AG09309 (cell line): Measurements from ENCODE around the gene HTT.

Experiments used
- DNase-seq: peaks from one replicate; pipeline ENCODE4 v3.0.0-alpha.2; 2010; ENCODE audit warnings: low read depth
- H3K4me3 ChIP-seq: 2 replicates; pipeline ENCODE4 v1.5.1; 2011; ENCODE audit warnings: mild to moderate bottlenecking, low read depth, low read length, moderate library complexity; ENCODE audit not compliant: control insufficient read depth
- CTCF ChIP-seq: IDR thresholded peaks from 2 replicates; pipeline ENCODE4 v1.5.1; 2011; ENCODE audit warnings: mild to moderate bottlenecking, low read depth, low read length, inconsistent platforms; ENCODE audit not compliant: insufficient read depth, control insufficient read depth; ENCODE audit errors: missing control alignments

HTT gene

DNA sequence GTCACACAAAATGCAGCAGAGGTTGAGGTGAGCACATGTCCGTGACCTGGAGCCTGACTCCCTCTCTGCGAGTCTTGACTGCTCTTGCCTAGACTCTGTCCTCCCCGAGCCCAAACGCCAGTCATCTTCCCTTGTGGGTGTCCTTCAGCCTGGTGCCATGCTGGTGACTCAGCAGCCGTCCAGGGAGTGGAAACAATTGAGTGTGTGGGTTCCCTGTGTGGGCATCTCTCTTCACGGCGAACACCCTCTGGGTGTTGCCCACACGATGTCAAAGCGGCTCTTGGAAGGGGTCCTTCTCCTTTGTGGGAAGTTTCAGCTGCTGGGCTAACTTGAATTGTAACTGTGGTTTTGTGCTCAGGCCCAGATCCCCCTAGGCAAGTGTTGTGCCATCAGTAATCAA is 157.0 kb downstream of the HTT start:
- H3K4me3 ChIP-seq = no peak overlapping the region
- DNase-seq = no peak
- TF ChIP-seq CTCF = no peak

DNA sequence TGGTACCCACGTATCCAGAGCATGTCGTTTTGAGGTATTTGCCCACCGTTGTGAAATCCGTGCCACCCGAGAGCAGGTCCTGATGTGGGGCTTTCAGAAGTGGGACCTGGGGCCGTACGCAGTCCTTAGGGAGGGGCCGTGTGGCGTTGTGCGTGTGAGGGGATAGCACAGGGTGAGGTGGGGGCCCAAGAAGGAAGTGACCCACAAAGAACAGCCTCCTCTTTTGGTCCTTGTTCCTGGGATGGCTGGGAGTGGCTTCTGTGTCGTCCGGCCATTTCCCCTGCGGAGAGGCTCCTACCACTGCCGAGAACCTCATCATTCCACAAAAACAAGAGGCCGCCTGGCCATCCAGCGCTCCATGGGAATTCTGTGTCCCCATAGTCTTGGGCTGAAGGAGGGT is 157.5 kb downstream of the HTT start:
- no peak for TF ChIP-seq CTCF
- DNase-seq = no peak
- no peak overlapping the region for H3K4me3 ChIP-seq

GRCh38 chr4:3232871-3233271 is 158.4 kb downstream of the HTT start:
- TF ChIP-seq CTCF = no peak
- DNase-seq = no peak
- no peak overlapping the region for H3K4me3 ChIP-seq

DNA sequence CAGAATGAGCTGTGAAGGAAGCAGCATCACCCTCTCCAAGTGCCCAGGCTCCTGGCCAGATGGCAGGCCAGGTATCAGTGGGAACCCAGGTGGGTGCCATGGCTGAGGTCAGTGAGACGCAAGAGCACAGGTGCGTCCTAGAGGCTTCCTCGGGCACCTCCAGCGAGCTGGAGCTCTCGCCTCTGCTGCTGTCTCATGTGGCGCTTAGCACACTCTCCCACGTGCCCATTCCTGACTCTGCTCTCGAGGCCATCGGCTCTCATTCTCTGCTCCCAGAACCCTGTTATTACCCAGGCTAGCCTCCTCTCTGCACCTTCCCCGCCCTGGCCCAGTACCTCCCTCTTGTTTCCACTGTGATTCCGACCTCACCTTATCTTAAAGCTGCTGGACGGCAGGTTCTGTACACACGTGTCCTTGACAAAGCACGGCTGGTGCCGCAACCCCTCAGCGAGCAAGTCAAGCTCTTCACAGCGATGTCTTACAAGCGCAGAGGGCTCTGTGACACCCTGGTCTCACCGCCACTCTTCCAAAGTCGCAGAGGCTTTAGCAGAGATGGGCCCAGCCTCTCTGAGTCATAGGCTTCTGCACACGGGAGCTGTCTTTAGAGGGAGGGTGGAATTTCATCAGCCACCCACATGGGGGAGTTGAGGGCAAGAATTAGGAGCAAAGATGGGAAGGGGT is 159.1 kb downstream of the HTT start:
- DNase-seq = no peak
- no peak overlapping the region for H3K4me3 ChIP-seq
- TF ChIP-seq CTCF = no peak

GRCh38 chr4:3234171-3235029 is 159.9 kb downstream of the HTT start:
- no peak overlapping the region for H3K4me3 ChIP-seq
- no peak for TF ChIP-seq CTCF
- no peak for DNase-seq

- H3K4me3 ChIP-seq = no peak overlapping the region
- DNase-seq = no peak
- no peak for TF ChIP-seq CTCF
These were observed 160.5 kb downstream of the HTT start for GRCh38 chr4:3235030-3235345.

DNA sequence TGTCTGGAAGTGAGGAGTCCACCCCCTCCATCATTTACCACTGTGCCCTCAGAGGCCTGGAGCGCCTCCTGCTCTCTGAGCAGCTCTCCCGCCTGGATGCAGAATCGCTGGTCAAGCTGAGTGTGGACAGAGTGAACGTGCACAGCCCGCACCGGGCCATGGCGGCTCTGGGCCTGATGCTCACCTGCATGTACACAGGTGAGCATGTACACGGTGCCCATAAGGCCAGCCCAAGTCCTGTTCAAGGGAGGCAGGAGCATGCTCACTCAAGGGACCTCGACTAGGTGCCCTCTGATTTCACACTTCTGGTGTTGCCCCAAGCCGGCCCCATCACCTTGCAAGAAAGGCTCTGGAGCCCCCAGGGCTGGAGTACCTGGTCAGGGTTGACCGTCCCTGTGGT is 161.1 kb downstream of the HTT start:
- DNase-seq = no peak
- TF ChIP-seq CTCF = no peak
- no peak overlapping the region for H3K4me3 ChIP-seq
